Adrenal gland (tissue), 12 donors: Measurements from ENCODE around the gene INPP4B. TPM values are rescaled to one million over a fixed set of nuclear protein-coding genes. Genes with fewer than 3 reads are reported as not detected.
A peak's percentile ranks its signal among the peaks of the same experiment; 100 is the strongest.

Source experiments
- DNase-seq, 7 donors: peaks; one replicate each; pipeline ENCODE4 v3.0.0-alpha.2; 2019 to 2020
- H3K27ac ChIP-seq, 5 donors: fragments of 200-600 bp; sonication (generic) in 4 of 5; 1 replicate in 3 of 5; 2 replicates in 2 of 5; pipeline versions ENCODE4 v1.5.1 to v1.8.0; 2016 to 2020; ENCODE audit warnings: mild to moderate bottlenecking in 1 of 5
- H3K27me3 ChIP-seq: fragments of 200-600 bp; 2 replicates; pipeline ENCODE4 v1.8.0; 2021
- H3K36me3 ChIP-seq, 2 donors: fragments of 200-600 bp; replicated peaks in 1 of 2; 1 replicate in 1 of 2; 2 replicates in 1 of 2; pipeline versions ENCODE4 v1.5.1 to v1.8.0; 2018 to 2022
- H3K4me1 ChIP-seq, 2 donors: fragments of 200-600 bp; replicated peaks in 1 of 2; 1 replicate in 1 of 2; 2 replicates in 1 of 2; pipeline versions ENCODE4 v1.5.1 to v1.8.0; 2018 to 2021
- H3K4me3 ChIP-seq, 4 donors: fragments of 200-600 bp; sonication (generic) in 3 of 4; one replicate each; pipeline ENCODE4 v1.5.1; 2016 to 2018
- H3K9me3 ChIP-seq, 3 donors: fragments of 200-600 bp; sonication (generic) in 1 of 3; replicated peaks in 1 of 3; 1 replicate in 2 of 3; 2 replicates in 1 of 3; pipeline versions ENCODE4 v1.5.1 to v1.8.0; 2016 to 2021
- POLR2A ChIP-seq, 2 donors: fragments of 450-650 bp; IDR thresholded peaks; one replicate each; pipeline ENCODE4 v1.6.1; 2017; ENCODE audit warnings: antibody characterized with exemption in 2 of 2, mild to moderate bottlenecking in 2 of 2, moderate library complexity in 1 of 2
- WGBS, 4 donors: extraction: QIAGEN DNeasy Blood & Tissue Kit in 2 of 4; methylation state at CpG; one replicate each; pipeline versions ENCODE4 v1.1.5 to v1.1.7; 2013 to 2017; 5-methylcytosine and 5-hydroxymethylcytosine counted together
- intact Hi-C, 2 donors: fragments of 100-400 bp; cut with DNase I; formaldehyde crosslinking; loops; one replicate each; pipeline versions ENCODE4 v1.14.1 to v1.15.0; 2022 to 2023
- polyA plus RNA-seq, 3 donors: library from polyadenylated mRNA; stranded (reverse); fragments of 200-250 nt in 2 of 3; fragments of 350-450 nt in 1 of 3; fragmentation: Illumina TruSeq in 1 of 3; extraction: RNeasy Lipid Tissue Mini Kit (QIAGEN cat#74804) in 1 of 3; gene quantifications; one replicate each; pipeline ENCODE4 v1.2.3, GENCODE V29; 2013 to 2014
- total RNA-seq, 9 donors: library from RNA; depleted of rRNA in 4 of 9; stranded (reverse); fragments of >200 nt in 4 of 9; fragments of 120-200 nt in 1 of 9; fragmentation: NEBNext Ultra II Directional in 1 of 9; extraction: Animal tissue kit (Norgen Biotek cat#: 25700) in 1 of 9; gene quantifications; one replicate each; pipeline versions ENCODE4 v1.1.0 to v1.2.4, GENCODE V29; 2013 to 2023
- TF ChIP-seq, protein P1 (sequence below), 6 experiments: fragments of 450-650 bp in 4 of 6; fragments of 200-600 bp in 2 of 6; sonication (generic) in 1 of 6; IDR thresholded peaks; 1 replicate in 5 of 6; 2 replicates in 1 of 6; pipeline versions ENCODE4 v1.5.1 to v1.8.0; 2016 to 2021; ENCODE audit warnings: antibody characterized with exemption in 6 of 6, mild to moderate bottlenecking in 2 of 6, moderate library complexity in 1 of 6
- donor health status: healthy with polysubstance abuse.
- donor health status: Bipolar disorder and iron deficiency.
- donor health status: DM: yes; HTN: yes; CAD: no.
- donor health status: DM: no; HTN: no; CAD: no.
- donor health status: DM: no; HTN: no; CAD: no.
- donor health status: DM: yes; HTN: yes; CAD: no.

Gene INPP4B
- total and polyA plus RNA-seq, 12 donors, result 2.2 to 21.6 (median 11.8) TPM

DNA sequence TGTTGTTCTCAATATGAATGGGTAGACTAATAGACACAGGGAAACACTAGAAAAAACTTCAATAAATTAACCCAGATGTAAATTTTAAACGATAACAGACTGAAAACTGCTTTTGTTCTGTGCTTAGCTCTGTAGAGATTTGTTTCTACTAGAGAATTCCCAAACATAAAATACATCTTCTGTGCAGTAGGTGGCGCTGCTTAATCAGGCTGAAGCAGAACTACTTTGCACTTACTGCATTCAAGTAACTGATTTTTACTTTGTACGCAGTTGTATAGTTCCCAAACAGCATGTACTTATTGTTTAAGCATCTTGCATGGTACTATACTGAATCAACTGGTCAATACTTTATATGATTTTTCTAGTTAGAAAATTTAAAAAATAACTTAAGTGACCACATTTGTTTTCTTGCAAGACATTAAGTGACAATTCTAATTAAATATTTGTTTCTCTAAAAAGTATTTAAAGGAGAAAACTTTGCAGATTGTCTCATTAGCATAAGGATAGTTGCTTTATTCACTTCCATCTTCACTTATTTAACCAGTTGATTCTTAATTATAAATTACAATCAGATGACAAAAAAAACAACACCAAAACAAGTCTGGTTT lies 719.1 kb downstream of the INPP4B start:
- Histone ChIP-seq H3K4me1 (no peaks in the 10 kb centered on the region), H3K9me3 (no peaks in the 10 kb centered on the region), H3K36me3 (no peaks in the 10 kb centered on the region), H3K27me3 (no peaks in the 10 kb centered on the region), H3K27ac (no peak overlapping the region), H3K4me3 (no peak overlapping the region)
- intact Hi-C loops, result loop anchor here in 1 of 2 donors (10.0 kb wide), 3 partner anchors 228 to 718 kb away; partner anchors contain the start of gene INPP4B
- WGBS, 4 donors, result 8 to 19% (median 12%) methylated on average over 3 of the region's 3 CpGs
- TF ChIP-seq, protein P1, sequence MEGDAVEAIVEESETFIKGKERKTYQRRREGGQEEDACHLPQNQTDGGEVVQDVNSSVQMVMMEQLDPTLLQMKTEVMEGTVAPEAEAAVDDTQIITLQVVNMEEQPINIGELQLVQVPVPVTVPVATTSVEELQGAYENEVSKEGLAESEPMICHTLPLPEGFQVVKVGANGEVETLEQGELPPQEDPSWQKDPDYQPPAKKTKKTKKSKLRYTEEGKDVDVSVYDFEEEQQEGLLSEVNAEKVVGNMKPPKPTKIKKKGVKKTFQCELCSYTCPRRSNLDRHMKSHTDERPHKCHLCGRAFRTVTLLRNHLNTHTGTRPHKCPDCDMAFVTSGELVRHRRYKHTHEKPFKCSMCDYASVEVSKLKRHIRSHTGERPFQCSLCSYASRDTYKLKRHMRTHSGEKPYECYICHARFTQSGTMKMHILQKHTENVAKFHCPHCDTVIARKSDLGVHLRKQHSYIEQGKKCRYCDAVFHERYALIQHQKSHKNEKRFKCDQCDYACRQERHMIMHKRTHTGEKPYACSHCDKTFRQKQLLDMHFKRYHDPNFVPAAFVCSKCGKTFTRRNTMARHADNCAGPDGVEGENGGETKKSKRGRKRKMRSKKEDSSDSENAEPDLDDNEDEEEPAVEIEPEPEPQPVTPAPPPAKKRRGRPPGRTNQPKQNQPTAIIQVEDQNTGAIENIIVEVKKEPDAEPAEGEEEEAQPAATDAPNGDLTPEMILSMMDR (IDR thresholded peaks at IDR 0.05), result peak; percentile 72 to 93 (median 82)
- no peak for TF ChIP-seq POLR2A (IDR thresholded peaks at IDR 0.05)
- peak; percentile 50 to 83 (median 67) for DNase-seq

DNA sequence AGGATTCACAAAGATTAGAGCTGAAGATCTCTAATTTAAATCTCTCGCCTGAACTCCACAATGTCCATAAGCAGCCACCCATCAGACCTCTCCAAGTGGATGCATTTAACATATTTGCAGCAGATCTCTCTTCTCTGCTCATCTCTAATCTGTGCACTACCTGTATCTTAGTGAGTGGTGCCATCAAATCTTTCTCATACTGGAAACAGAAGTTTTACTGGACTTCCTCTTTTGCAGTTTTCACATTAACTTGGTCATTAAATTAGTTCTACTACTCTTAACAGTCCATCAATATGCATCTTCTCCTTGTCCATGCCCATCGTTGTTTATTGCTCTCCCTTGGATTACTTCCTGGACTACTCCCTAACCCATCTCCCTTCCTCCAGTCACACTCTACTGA lies 721.2 kb downstream of the INPP4B start:
- TF ChIP-seq, protein P1 (IDR thresholded peaks at IDR 0.05), result no peak
- no peak for TF ChIP-seq POLR2A (IDR thresholded peaks at IDR 0.05)
- Histone ChIP-seq H3K4me1 (no peaks in the 10 kb centered on the region), H3K9me3 (no peaks in the 10 kb centered on the region), H3K4me3 (no peak overlapping the region), H3K36me3 (no peaks in the 10 kb centered on the region), H3K27me3 (no peaks in the 10 kb centered on the region), H3K27ac (no peak overlapping the region)
- 69 to 83% (median 76%) methylated on average over 2 of the region's 2 CpGs for WGBS, 4 donors
- intact Hi-C loops, result loop anchor here in 1 of 2 donors (10.0 kb wide), 3 partner anchors 230 to 720 kb away; partner anchors contain the start of gene INPP4B
- DNase-seq, result no peak

DNA sequence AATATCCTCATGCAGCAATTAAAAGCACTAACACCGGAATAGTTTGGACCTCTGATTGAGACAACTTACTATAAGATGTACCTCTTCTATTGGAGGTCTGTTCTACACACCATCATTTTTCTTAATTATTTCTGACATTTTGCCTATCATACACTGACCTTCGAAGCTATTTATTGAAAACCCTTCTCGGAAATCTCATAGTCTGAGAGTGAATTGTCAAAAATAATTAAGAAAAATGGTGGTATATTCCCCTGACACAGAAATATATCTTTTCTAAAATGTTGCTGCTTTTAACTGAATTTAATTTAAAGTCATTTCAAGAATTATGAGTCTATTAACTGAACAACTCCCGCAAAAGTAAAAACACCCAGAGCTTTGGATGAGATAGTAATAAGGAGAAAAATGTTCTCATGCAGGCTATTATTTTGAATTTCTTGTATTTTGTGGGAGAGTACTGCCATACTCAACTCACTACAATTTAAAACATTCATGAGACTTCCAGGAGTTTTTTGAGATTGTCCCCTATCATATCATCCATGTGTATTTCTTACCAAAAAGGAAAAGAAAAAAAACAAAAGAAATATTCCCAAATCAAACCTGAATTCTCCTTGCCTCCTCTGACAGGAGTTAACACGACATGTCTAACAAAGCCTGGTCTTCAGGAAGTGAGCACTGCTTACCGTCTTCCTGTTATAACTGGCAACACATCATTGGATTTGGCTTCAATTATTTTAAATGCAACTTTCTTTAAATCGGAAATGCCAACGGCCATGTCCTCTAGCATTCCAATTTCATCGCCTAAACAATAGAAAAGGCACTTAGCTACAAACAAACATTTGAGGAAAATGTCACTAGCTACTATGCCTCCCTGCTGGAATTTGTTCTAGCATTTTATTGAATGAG lies 724.4 kb downstream of the INPP4B start:
- H3K27ac ChIP-seq, result no peak overlapping the region
- WGBS, 4 donors, result 71 to 82% (median 79%) methylated on average over 9 of the region's 9 CpGs
- no peaks in the 10 kb centered on the region for H3K4me1 ChIP-seq
- no peak overlapping the region for H3K4me3 ChIP-seq
- no peak for DNase-seq
- H3K27me3 ChIP-seq, result no peaks in the 10 kb centered on the region
- TF ChIP-seq, protein P1 (IDR thresholded peaks at IDR 0.05), result no peak
- no peak for TF ChIP-seq POLR2A (IDR thresholded peaks at IDR 0.05)
- intact Hi-C loops, result loop anchor here in 1 of 2 donors (10.0 kb wide), 3 partner anchors 233 to 723 kb away; partner anchors contain the start of gene INPP4B
- H3K9me3 ChIP-seq, result no peaks in the 10 kb centered on the region
- no peaks in the 10 kb centered on the region for H3K36me3 ChIP-seq

DNA sequence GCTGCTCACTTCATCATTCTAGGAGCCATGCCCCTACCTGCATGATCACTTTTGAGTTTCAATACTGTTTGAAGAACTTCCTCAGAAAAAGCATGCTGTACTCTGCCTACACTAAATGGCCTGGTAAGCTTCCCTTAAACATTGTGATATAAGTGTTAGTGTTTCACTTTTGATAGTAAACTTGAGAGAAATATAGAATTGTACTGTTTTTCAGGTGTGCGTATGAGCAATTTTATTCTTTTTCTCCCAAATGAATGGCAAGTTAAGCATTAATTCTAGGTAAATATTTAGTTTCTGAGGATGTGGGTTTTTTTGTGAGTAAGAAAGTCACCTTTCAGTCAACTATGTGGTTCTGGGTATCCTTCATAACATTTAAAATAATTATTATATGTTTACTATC lies 725.2 kb downstream of the INPP4B start:
- intact Hi-C loops, result loop anchor here in 1 of 2 donors (10.0 kb wide), 3 partner anchors 234 to 724 kb away; partner anchors contain the start of gene INPP4B

More for the DNA sequence above, 725.2 kb downstream of the INPP4B start:
- Histone ChIP-seq H3K4me3 (no peak overlapping the region), H3K36me3 (no peaks in the 10 kb centered on the region), H3K9me3 (no peaks in the 10 kb centered on the region), H3K27ac (no peak overlapping the region), H3K27me3 (no peaks in the 10 kb centered on the region), H3K4me1 (no peaks in the 10 kb centered on the region)
- TF ChIP-seq POLR2A (IDR thresholded peaks at IDR 0.05), result no peak
- TF ChIP-seq, protein P1 (IDR thresholded peaks at IDR 0.05), result no peak
- DNase-seq, result no peak
- 96 to 100% (median 100%) methylated on average over 1 of the region's 1 CpG for WGBS, 4 donors
